ENCODE data around the gene LRP1B.

The LRP1B gene

GRCh38 chr2:141259683-141260082 lies 871.1 kb downstream of the LRP1B start:
- H3K27ac Mint-ChIP-seq = no peak overlapping the region
- no peaks in the 10 kb centered on the region for H3K4me1 Mint-ChIP-seq
- no peaks in the 10 kb centered on the region for H3K36me3 Mint-ChIP-seq (ENCODE audit: low read depth)
- no peaks in the 10 kb centered on the region for H3K27me3 Mint-ChIP-seq (ENCODE audit: low read depth)
- H3K4me3 Mint-ChIP-seq = no peak overlapping the region
- no peaks in the 10 kb centered on the region for H3K9me3 Mint-ChIP-seq
- no peak for TF ChIP-seq CTCF (IDR thresholded peaks at IDR 0.05; ENCODE audit: unreplicated experiment in 3 of 3)

GRCh38 chr2:141242008-141242407 lies 888.8 kb downstream of the LRP1B start:
- no peak overlapping the region for H3K4me3 Mint-ChIP-seq
- H3K4me1 Mint-ChIP-seq = no peaks in the 10 kb centered on the region
- no peaks in the 10 kb centered on the region for H3K27me3 Mint-ChIP-seq (ENCODE audit: low read depth)
- H3K9me3 Mint-ChIP-seq = no peaks in the 10 kb centered on the region
- no peaks in the 10 kb centered on the region for H3K36me3 Mint-ChIP-seq (ENCODE audit: low read depth)
- no peak for TF ChIP-seq CTCF (IDR thresholded peaks at IDR 0.05; ENCODE audit: unreplicated experiment in 3 of 3)
- H3K27ac Mint-ChIP-seq = no peak overlapping the region

DNA sequence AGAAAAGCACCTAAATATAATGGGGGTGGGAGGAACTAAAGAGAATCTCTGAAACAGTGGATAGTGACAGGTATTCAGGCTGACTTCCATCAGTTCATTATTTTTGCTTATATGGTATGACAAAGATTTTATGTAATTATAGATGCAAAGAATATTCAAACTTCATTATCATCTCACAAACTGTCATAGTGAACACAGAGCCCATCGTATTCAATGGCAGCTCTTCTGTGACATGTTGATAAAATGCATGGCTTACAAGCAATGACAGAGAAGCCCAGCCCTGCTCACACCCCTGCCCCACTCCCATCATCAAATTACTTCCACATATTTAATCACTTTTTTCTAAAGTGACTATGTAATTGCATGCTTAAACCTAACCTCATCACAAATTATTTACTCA lies 904.3 kb downstream of the LRP1B start:
- Mint-ChIP-seq H3K9me3 (peaks cover 8% of the 10 kb centered on the region), H3K4me1 (no peaks in the 10 kb centered on the region), H3K27me3 (ENCODE audit: low read depth) (no peaks in the 10 kb centered on the region), H3K36me3 (ENCODE audit: low read depth) (no peaks in the 10 kb centered on the region), H3K27ac (no peak overlapping the region), H3K4me3 (no peak overlapping the region)
- no peak for TF ChIP-seq CTCF (IDR thresholded peaks at IDR 0.05; ENCODE audit: unreplicated experiment in 3 of 3)

DNA sequence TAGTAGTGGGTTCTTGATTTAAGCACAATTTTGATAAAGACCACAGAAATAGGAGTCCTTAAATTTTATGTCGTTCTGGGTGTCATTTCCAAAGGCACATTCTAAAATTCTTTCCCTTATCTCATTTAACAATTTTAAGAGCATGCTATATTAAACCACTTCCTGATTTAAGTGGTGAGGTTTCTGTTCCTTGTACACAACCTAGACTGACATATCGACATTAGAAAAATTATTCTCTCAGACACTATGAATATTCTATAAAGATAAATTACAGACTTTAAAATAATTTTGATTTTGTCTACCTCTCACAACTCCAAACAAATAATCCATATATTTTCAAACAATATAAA lies 923.8 kb downstream of the LRP1B start:
- H3K4me1 Mint-ChIP-seq = no peaks in the 10 kb centered on the region
- no peak overlapping the region for H3K4me3 Mint-ChIP-seq
- no peaks in the 10 kb centered on the region for H3K36me3 Mint-ChIP-seq (ENCODE audit: low read depth)
- no peaks in the 10 kb centered on the region for H3K9me3 Mint-ChIP-seq
- no peak for TF ChIP-seq CTCF (IDR thresholded peaks at IDR 0.05; ENCODE audit: unreplicated experiment in 3 of 3)
- no peak overlapping the region for H3K27ac Mint-ChIP-seq
- H3K27me3 Mint-ChIP-seq (ENCODE audit: low read depth) = no peaks in the 10 kb centered on the region

- H3K9me3 Mint-ChIP-seq = no peaks in the 10 kb centered on the region
- no peak overlapping the region for H3K27ac Mint-ChIP-seq
- no peaks in the 10 kb centered on the region for H3K36me3 Mint-ChIP-seq (ENCODE audit: low read depth)
- H3K4me1 Mint-ChIP-seq = no peaks in the 10 kb centered on the region
- no peaks in the 10 kb centered on the region for H3K27me3 Mint-ChIP-seq (ENCODE audit: low read depth)
- no peak overlapping the region for H3K4me3 Mint-ChIP-seq
- no peak for TF ChIP-seq CTCF (IDR thresholded peaks at IDR 0.05; ENCODE audit: unreplicated experiment in 3 of 3)
These were observed 929.7 kb downstream of the LRP1B start for GRCh38 chr2:141201016-141201565.

GRCh38 chr2:141200191-141200590 lies 930.6 kb downstream of the LRP1B start:
- TF ChIP-seq CTCF (IDR thresholded peaks at IDR 0.05; ENCODE audit: unreplicated experiment in 3 of 3) = no peak
- Mint-ChIP-seq H3K4me3 (no peak overlapping the region), H3K9me3 (no peaks in the 10 kb centered on the region), H3K27ac (no peak overlapping the region), H3K36me3 (ENCODE audit: low read depth) (no peaks in the 10 kb centered on the region), H3K4me1 (no peaks in the 10 kb centered on the region), H3K27me3 (ENCODE audit: low read depth) (no peaks in the 10 kb centered on the region)

Measured in nephron (organoid).